ENCODE data around the gene LRRN4. TPM values are rescaled to one million over a fixed set of nuclear protein-coding genes. Genes with fewer than 3 reads are reported as not detected.

Gene LRRN4
- total RNA-seq, 4 donors from 2014 or later: 0.73 to 1.2 TPM; not detected in 2

GRCh38 chr20:6095409-6095808 is 41.5 kb upstream of the LRRN4 start:
- no peaks in the 10 kb centered on the region for H3K36me3 ChIP-seq
- no peak for TF ChIP-seq CTCF (IDR thresholded peaks at IDR 0.05)
- TF ChIP-seq POLR2A (IDR thresholded peaks at IDR 0.05): no peak
- H3K27me3 ChIP-seq: no peaks in the 10 kb centered on the region
- DNase-seq: no peak
- no peak overlapping the region for H3K27ac ChIP-seq
- no peak overlapping the region for H3K4me3 ChIP-seq
- H3K4me1 ChIP-seq: no peaks in the 10 kb centered on the region
- intact Hi-C loops (cut with DNase I; ENCODE audit: low total_unique reads): no loop called here
- H3K9me3 ChIP-seq: no peaks in the 10 kb centered on the region

GRCh38 chr20:6094565-6094964 is 40.7 kb upstream of the LRRN4 start:
- no peaks in the 10 kb centered on the region for H3K27me3 ChIP-seq
- intact Hi-C loops (cut with DNase I; ENCODE audit: low total_unique reads): no loop called here

GRCh38 chr20:6094063-6094462 is 40.2 kb upstream of the LRRN4 start:
- Histone ChIP-seq H3K4me1 (no peaks in the 10 kb centered on the region), H3K4me3 (no peak overlapping the region), H3K27me3 (no peaks in the 10 kb centered on the region), H3K9me3 (no peaks in the 10 kb centered on the region), H3K27ac (no peak overlapping the region), H3K36me3 (no peaks in the 10 kb centered on the region)
- TF ChIP-seq POLR2A (IDR thresholded peaks at IDR 0.05) (no peak), CTCF (IDR thresholded peaks at IDR 0.05) (no peak)
- intact Hi-C loops (cut with DNase I; ENCODE audit: low total_unique reads): no loop called here
- no peak for DNase-seq

More at GRCh38 chr20:6094565-6094964, 40.7 kb upstream of the LRRN4 start:
- DNase-seq: no peak
- Histone ChIP-seq H3K27ac (no peak overlapping the region), H3K36me3 (no peaks in the 10 kb centered on the region), H3K4me3 (no peak overlapping the region), H3K4me1 (no peaks in the 10 kb centered on the region), H3K9me3 (no peaks in the 10 kb centered on the region)
- TF ChIP-seq POLR2A (IDR thresholded peaks at IDR 0.05) (no peak), CTCF (IDR thresholded peaks at IDR 0.05) (no peak)

- no peaks in the 10 kb centered on the region for H3K36me3 ChIP-seq
- no peak overlapping the region for H3K4me3 ChIP-seq
- no peaks in the 10 kb centered on the region for H3K27me3 ChIP-seq
- DNase-seq: no peak
- no peak overlapping the region for H3K27ac ChIP-seq
- intact Hi-C loops (cut with DNase I; ENCODE audit: low total_unique reads): no loop called here
- TF ChIP-seq POLR2A (IDR thresholded peaks at IDR 0.05) (no peak), CTCF (IDR thresholded peaks at IDR 0.05) (no peak)
- no peaks in the 10 kb centered on the region for H3K9me3 ChIP-seq
- no peaks in the 10 kb centered on the region for H3K4me1 ChIP-seq
Measured at GRCh38 chr20:6091661-6092060, 37.8 kb upstream of the LRRN4 start.

GRCh38 chr20:6086868-6087267 is 33.0 kb upstream of the LRRN4 start:
- no peak overlapping the region for H3K27ac ChIP-seq
- no peak for DNase-seq
- H3K27me3 ChIP-seq: no peaks in the 10 kb centered on the region
- no peaks in the 10 kb centered on the region for H3K36me3 ChIP-seq
- H3K4me1 ChIP-seq: no peaks in the 10 kb centered on the region
- H3K9me3 ChIP-seq: no peaks in the 10 kb centered on the region
- intact Hi-C loops (cut with DNase I; ENCODE audit: low total_unique reads): no loop called here
- H3K4me3 ChIP-seq: no peak overlapping the region
- TF ChIP-seq POLR2A (IDR thresholded peaks at IDR 0.05): no peak
- TF ChIP-seq CTCF (IDR thresholded peaks at IDR 0.05): no peak
